A549 (cell line): Measurements from ENCODE around the gene ZNF335. TPM values are rescaled to one million over a fixed set of nuclear protein-coding genes. Genes with fewer than 3 reads are reported as not detected.

ENCODE experiments used
- ATAC-seq, 2 experiments: fragments of 200-7000 bp in 1 of 2; fragments of >200 bp in 1 of 2; cut with Nextera tagmentation in 1 of 2; cut with Tn5 transposase in 1 of 2; 3 replicates each; pipeline versions ENCODE4 v1.8.0 to v1.9.1; 2018 to 2020; ENCODE audit warnings: mild to moderate bottlenecking in 1 of 2, moderate library complexity in 1 of 2
- CTCF ChIA-PET: fragments of 300-600 bp; sonication (Branson Sonifier 250); formaldehyde crosslinking; extraction: SDS; loops from one replicate; lab custom pipeline; 2021; ENCODE audit warnings: antibody characterized with exemption, inconsistent platforms; lab: Yijun Ruan, JAX
- POLR2A ChIA-PET: fragments of 350-600 bp; formaldehyde crosslinking; extraction: SDS; loops from one replicate; lab custom pipeline; 2021; ENCODE audit warnings: antibody characterized with exemption, inconsistent platforms; lab: Yijun Ruan, JAX
- DNase-seq, 2 experiments: peaks; one replicate each; pipeline versions ENCODE4 v3.0.0 to v3.0.0-alpha.2; 2011 to 2016; ENCODE audit warnings: low read depth in 1 of 2, low spot score in 1 of 2
- FAIRE-seq: peaks from 2 replicates; lab custom pipeline; 2011; peaks lifted over from hg19 to GRCh38; lab: Jason Lieb, UNC
- H3K27ac ChIP-seq, 2 experiments: fragments of >200 bp; sonication (Bioruptor Twin); formaldehyde crosslinking; 3 replicates each; pipeline ENCODE4 v1.5.1; 2016 to 2017
- H3K4me1 ChIP-seq: fragments of >200 bp; sonication (Bioruptor Twin); formaldehyde crosslinking; 3 replicates; pipeline ENCODE4 v1.6.1; 2016
- H3K4me2 ChIP-seq: fragments of >200 bp; sonication (Bioruptor Twin); formaldehyde crosslinking; 3 replicates; pipeline ENCODE4 v1.6.1; 2016
- H3K4me3 ChIP-seq: fragments of >200 bp; sonication (Bioruptor Twin); formaldehyde crosslinking; 3 replicates; pipeline ENCODE4 v1.5.1; 2016
- H3K9me3 ChIP-seq: fragments of >200 bp; sonication (Bioruptor Twin); formaldehyde crosslinking; 3 replicates; pipeline ENCODE4 v1.6.1; 2016
- BHLHE40 ChIP-seq: IDR thresholded peaks from 2 replicates; pipeline ENCODE4 v1.6.1; 2012; ENCODE audit warnings: low read depth, low read length, inconsistent platforms
- CBX2 ChIP-seq: fragments of 200-600 bp; sonication (generic); IDR thresholded peaks from 2 replicates; pipeline ENCODE4 v1.6.1; 2016; ENCODE audit warnings: low read depth, mild to moderate bottlenecking, borderline replicate concordance
- EHF ChIP-seq: fragments of 250-450 bp; sonication (Bioruptor Pico); IDR thresholded peaks from 2 replicates; pipeline ENCODE4 v1.5.0; 2020; ENCODE audit warnings: mild to moderate bottlenecking
- GATA3 ChIP-seq: IDR thresholded peaks from 2 replicates; pipeline ENCODE4 v1.6.1; 2012; ENCODE audit warnings: borderline replicate concordance
- HOXB13 ChIP-seq: fragments of 250-450 bp; sonication (Bioruptor Pico); IDR thresholded peaks from 2 replicates; pipeline ENCODE4 v1.5.0; 2020; ENCODE audit warnings: low read depth, mild to moderate bottlenecking, moderate library complexity
- HOXB5 ChIP-seq: fragments of 250-450 bp; sonication (Bioruptor Pico); IDR thresholded peaks from 2 replicates; pipeline ENCODE4 v1.5.0; 2020; ENCODE audit warnings: mild to moderate bottlenecking, moderate library complexity
- JUN ChIP-seq, 2 experiments: fragments of >200 bp; sonication (Bioruptor Twin); formaldehyde crosslinking; IDR thresholded peaks; 2 replicates in 1 of 2; 3 replicates in 1 of 2; pipeline ENCODE4 v1.6.1; 2016 to 2017
- KDM5A ChIP-seq: fragments of 200-600 bp; sonication (generic); IDR thresholded peaks from 2 replicates; pipeline ENCODE4 v1.6.1; 2016; ENCODE audit warnings: antibody characterized with exemption, mild to moderate bottlenecking
- MYC ChIP-seq: IDR thresholded peaks from 2 replicates; pipeline ENCODE4 v1.6.1; 2012; ENCODE audit warnings: mild to moderate bottlenecking, inconsistent platforms, low read length, improper control_type of control experiment, borderline replicate concordance
- NR3C1 ChIP-seq: fragments of >200 bp; sonication (Bioruptor Twin); formaldehyde crosslinking; IDR thresholded peaks from 3 replicates; pipeline ENCODE4 v1.6.1; 2017
- PHF8 ChIP-seq: fragments of 200-600 bp; sonication (generic); IDR thresholded peaks from 2 replicates; pipeline ENCODE4 v1.6.1; 2016; ENCODE audit warnings: low read depth, mild to moderate bottlenecking, antibody characterized with exemption, moderate library complexity, borderline replicate concordance
- POLR2A ChIP-seq: IDR thresholded peaks from 2 replicates; pipeline ENCODE4 v1.6.1; 2012; ENCODE audit warnings: mild to moderate bottlenecking, low read length
- POLR2AphosphoS2 ChIP-seq: conservative IDR thresholded peaks from 2 replicates; pipeline ENCODE4 v1.6.1; 2012; ENCODE audit warnings: low read length, improper control_type of control experiment, inconsistent platforms
- RAD21 ChIP-seq, 2 experiments: fragments of >200 bp in 1 of 2; sonication (Bioruptor Twin) in 1 of 2; formaldehyde crosslinking in 1 of 2; IDR thresholded peaks in 1 of 2; conservative IDR thresholded peaks in 1 of 2; 2 replicates in 1 of 2; 3 replicates in 1 of 2; pipeline ENCODE4 v1.6.1; 2012 to 2018; ENCODE audit warnings: inconsistent platforms in 1 of 2
- RNF2 ChIP-seq: fragments of 200-600 bp; sonication (generic); IDR thresholded peaks from 2 replicates; pipeline ENCODE4 v1.6.1; 2016; ENCODE audit warnings: low read depth, mild to moderate bottlenecking, antibody characterized with exemption, moderate library complexity, borderline replicate concordance
- SREBF2 ChIP-seq: fragments of 450-650 bp; IDR thresholded peaks from 2 replicates; pipeline ENCODE4 v1.6.1; 2014; ENCODE audit warnings: mild to moderate bottlenecking, moderate library complexity
- WGBS: methylation state at CpG from one replicate; pipeline ENCODE4 v1.1.6; 2017; ENCODE audit errors: missing lambda C conversion rate; 5-methylcytosine and 5-hydroxymethylcytosine counted together
- polyA plus RNA-seq, 4 experiments: library from polyadenylated mRNA; depleted of rRNA in 3 of 4; stranded (reverse); fragments of >200 nt; fragmentation: RNase III in 1 of 4; extraction: RNeasy Plus Mini Kit Qiagen cat#74134 plus additional on column Dnase treatment in 1 of 4; gene quantifications; 2 replicates in 3 of 4; 3 replicates in 1 of 4; pipeline ENCODE4 v1.2.3, GENCODE V29; 2011 to 2017
- TF ChIP-seq, protein P1 (sequence below): fragments of >200 bp; sonication (Bioruptor Twin); formaldehyde crosslinking; IDR thresholded peaks from 3 replicates; pipeline ENCODE4 v1.5.1; 2016
- TF ChIP-seq, protein P2 (sequence below): fragments of >200 bp; sonication (Bioruptor Twin); formaldehyde crosslinking; IDR thresholded peaks from 3 replicates; pipeline ENCODE4 v1.6.1; 2016
- TF ChIP-seq, protein P3 (sequence below): fragments of 150-350 bp; IDR thresholded peaks from 2 replicates; pipeline ENCODE4 v1.6.1; 2014; ENCODE audit warnings: low read depth, mild to moderate bottlenecking, low read length
- TF ChIP-seq, protein P4 (sequence below): fragments of 450-650 bp; IDR thresholded peaks from 2 replicates; pipeline ENCODE4 v1.6.1; 2014; ENCODE audit warnings: antibody characterized with exemption
- TF ChIP-seq, protein P5 (sequence below): fragments of >200 bp; sonication (Bioruptor Twin); formaldehyde crosslinking; IDR thresholded peaks from 2 replicates; pipeline ENCODE4 v1.6.1; 2016
- TF ChIP-seq, protein P6 (sequence below): IDR thresholded peaks from 2 replicates; pipeline ENCODE4 v1.6.1; 2012

The ZNF335 gene
- polyA plus RNA-seq, 2 of the 4 experiments (the other 2 are of a cell fraction): 7.3 to 9.3 TPM

DNA sequence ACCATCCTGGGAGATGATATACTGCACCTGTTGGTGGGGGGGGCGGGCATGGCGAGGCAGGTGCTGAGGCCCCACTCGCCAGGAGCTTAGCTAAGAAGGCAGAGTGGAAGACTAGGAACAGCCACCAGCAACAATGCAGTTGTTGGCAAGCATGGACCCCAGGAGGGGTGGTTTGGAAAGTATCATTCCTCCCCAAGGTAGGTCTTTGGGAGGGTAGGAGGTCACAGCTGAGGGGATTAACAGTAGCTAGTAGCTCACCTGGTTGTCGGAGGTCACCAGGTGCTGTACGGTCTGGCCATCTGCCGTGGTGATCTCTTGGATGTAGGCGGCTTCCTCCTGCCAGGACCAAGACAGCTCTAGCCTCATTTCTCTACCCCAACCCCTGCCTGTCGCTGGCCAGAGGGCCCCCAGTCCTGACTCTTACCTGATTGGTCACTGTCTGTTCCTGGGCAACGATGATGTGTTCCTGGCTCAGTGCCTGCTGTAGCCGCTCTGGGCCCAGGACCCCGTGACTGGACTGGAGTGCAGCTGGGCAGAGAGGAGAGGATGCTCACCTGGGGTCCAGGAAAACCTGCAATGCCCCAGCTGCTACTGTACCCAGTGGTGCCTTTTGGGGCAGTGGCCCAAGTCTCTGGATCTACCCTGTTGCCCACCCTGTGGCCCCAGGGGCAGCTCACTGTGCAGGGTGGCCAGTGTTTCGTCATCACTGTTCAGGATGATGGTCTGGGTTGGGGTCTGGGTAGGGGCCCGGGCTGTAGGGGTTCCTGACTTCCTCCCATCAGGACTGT is 22.3 kb downstream of the ZNF335 start:
- CTCF ChIA-PET: interaction anchor here (1.3 to 21.4 kb wide), 2 partner anchors 17 to 59 kb away, joined by 3 to 358 read pairs; partner anchors contain the start of gene ZNF335
- peaks cover under 1% of the 10 kb centered on the region; the same call in 1 of the 3 replicates for H3K4me1 ChIP-seq
- no peaks in the 10 kb centered on the region for H3K9me3 ChIP-seq
- no peak for DNase-seq
- POLR2A ChIA-PET: interaction anchor here (1.6 to 3.2 kb wide), 2 partner anchors 10 to 15 kb away, joined by 4 to 13 read pairs; partner anchors contain the start of gene PCIF1
- TF ChIP-seq GATA3: no peak
- TF ChIP-seq POLR2AphosphoS2: 0 out of 2 replicates have a peak, but pooled peaks have one; percentile 59
- H3K27ac ChIP-seq: no peak overlapping the region
- FAIRE-seq: no peak
- H3K4me2 ChIP-seq: no peak overlapping the region
- ATAC-seq: no peak; a peak in 1 of 6 replicates
- 90% methylated on average over 12 of the region's 13 CpGs for WGBS
- H3K4me3 ChIP-seq: no peak overlapping the region

DNA sequence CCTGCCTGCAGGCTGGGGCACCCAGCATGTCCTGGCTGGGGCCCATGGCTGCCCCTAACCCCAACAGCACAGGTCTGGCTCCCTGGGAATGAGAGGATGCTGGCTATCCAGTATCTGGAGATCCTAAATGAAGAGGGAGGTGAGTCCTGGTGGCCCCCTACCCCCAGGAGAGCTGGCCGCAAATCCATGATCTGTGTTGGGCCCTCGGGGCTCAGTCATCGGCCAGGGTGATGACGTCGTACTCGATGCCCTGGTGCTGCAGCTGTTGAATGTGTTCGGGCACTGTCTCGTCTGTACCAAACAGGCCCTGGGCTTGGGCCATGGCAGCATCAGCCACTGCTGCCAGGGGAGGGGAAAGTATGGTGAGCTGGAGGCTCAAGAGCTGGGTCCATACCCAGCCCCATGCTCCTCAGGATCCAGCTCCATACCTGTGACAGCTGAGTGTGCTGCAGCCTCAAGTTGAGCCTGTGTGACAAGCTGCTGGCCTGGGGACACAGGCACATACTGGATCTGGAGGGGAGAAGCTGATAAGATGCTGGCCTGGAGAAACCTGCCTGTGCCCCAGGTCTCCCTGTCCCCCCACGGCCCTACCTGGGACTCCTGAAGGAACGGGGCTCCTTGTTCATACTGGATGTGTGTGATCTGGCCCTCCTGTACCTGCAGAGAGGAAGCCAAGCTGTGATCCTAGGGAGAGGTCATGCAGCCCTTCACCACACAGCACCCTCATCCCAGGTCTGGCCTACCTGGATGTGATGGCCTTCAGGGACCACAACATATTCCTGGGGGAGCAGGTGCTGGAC is 23.1 kb downstream of the ZNF335 start:
- TF ChIP-seq SREBF2: no peak
- TF ChIP-seq POLR2A: no peak
- ChIA-PET CTCF (interaction anchor here (1.3 to 21.4 kb wide), 5 partner anchors 8 to 150 kb away, joined by 3 to 358 read pairs (median 6); partner anchors contain the start of gene ZNF335), POLR2A (interaction anchor here (0.7 to 3.2 kb wide), 4 partner anchors 9 to 24 kb away, joined by 3 to 13 read pairs (median 4); partner anchors contain the start of gene PCIF1)
- Histone ChIP-seq H3K4me2 (no peak overlapping the region), H3K4me3 (no peak overlapping the region), H3K4me1 (peaks cover 8% of the 10 kb centered on the region), H3K27ac (no peak overlapping the region), H3K9me3 (no peaks in the 10 kb centered on the region)
- no peak for DNase-seq
- FAIRE-seq: no peak
- WGBS: 90% methylated on average over 10 of the region's 10 CpGs
- peak in 1 of 2 experiments; percentile 1; a peak in 1 of 6 replicates for ATAC-seq

DNA sequence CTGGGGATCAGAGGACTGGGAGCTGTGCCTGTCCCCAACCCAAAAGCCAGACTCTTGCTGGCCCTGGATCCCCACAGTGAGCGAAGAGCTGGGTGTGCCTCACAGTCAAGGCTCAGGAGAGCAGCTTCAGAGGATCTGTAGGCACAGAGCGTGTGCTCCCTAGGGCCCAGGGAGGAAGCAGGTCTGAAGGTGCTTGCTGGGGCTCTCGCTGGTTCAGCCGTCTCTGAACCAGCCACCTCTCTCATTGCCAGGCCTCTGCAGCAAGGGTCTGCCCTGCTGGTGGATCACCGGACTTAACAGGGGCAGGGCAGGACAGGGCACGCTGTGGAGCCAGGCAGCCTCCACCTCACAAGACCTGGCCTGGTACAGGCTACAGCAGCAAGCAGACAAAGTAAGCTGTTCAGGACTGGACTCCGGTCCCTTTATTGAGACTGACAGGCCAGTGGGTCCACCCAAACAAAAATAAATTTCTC is 23.7 kb downstream of the ZNF335 start:
- TF ChIP-seq, protein P1, sequence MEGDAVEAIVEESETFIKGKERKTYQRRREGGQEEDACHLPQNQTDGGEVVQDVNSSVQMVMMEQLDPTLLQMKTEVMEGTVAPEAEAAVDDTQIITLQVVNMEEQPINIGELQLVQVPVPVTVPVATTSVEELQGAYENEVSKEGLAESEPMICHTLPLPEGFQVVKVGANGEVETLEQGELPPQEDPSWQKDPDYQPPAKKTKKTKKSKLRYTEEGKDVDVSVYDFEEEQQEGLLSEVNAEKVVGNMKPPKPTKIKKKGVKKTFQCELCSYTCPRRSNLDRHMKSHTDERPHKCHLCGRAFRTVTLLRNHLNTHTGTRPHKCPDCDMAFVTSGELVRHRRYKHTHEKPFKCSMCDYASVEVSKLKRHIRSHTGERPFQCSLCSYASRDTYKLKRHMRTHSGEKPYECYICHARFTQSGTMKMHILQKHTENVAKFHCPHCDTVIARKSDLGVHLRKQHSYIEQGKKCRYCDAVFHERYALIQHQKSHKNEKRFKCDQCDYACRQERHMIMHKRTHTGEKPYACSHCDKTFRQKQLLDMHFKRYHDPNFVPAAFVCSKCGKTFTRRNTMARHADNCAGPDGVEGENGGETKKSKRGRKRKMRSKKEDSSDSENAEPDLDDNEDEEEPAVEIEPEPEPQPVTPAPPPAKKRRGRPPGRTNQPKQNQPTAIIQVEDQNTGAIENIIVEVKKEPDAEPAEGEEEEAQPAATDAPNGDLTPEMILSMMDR: no peak
- TF ChIP-seq, protein P2, sequence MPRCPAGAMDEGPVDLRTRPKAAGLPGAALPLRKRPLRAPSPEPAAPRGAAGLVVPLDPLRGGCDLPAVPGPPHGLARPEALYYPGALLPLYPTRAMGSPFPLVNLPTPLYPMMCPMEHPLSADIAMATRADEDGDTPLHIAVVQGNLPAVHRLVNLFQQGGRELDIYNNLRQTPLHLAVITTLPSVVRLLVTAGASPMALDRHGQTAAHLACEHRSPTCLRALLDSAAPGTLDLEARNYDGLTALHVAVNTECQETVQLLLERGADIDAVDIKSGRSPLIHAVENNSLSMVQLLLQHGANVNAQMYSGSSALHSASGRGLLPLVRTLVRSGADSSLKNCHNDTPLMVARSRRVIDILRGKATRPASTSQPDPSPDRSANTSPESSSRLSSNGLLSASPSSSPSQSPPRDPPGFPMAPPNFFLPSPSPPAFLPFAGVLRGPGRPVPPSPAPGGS: no peak
- TF ChIP-seq EHF (CRISPR knock-in tag) (no peak), HOXB5 (CRISPR knock-in tag) (no peak), HOXB13 (CRISPR knock-in tag) (no peak), MYC (no peak), NR3C1 (no peak), GATA3 (no peak), PHF8 (no peak), KDM5A (no peak), BHLHE40 (no peak), CBX2 (no peak), JUN (IDR thresholded peaks at IDR 0.05) (no peak), RAD21 (conservative IDR thresholded peaks at IDR 0.05 in 1 of 2, IDR thresholded peaks at IDR 0.05 in 1 of 2) (no peak), RNF2 (no peak)
- TF ChIP-seq, protein P3, sequence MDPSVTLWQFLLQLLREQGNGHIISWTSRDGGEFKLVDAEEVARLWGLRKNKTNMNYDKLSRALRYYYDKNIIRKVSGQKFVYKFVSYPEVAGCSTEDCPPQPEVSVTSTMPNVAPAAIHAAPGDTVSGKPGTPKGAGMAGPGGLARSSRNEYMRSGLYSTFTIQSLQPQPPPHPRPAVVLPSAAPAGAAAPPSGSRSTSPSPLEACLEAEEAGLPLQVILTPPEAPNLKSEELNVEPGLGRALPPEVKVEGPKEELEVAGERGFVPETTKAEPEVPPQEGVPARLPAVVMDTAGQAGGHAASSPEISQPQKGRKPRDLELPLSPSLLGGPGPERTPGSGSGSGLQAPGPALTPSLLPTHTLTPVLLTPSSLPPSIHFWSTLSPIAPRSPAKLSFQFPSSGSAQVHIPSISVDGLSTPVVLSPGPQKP: no peak
- TF ChIP-seq, protein P4, sequence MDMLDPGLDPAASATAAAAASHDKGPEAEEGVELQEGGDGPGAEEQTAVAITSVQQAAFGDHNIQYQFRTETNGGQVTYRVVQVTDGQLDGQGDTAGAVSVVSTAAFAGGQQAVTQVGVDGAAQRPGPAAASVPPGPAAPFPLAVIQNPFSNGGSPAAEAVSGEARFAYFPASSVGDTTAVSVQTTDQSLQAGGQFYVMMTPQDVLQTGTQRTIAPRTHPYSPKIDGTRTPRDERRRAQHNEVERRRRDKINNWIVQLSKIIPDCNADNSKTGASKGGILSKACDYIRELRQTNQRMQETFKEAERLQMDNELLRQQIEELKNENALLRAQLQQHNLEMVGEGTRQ: no peak
- TF ChIP-seq, protein P5, sequence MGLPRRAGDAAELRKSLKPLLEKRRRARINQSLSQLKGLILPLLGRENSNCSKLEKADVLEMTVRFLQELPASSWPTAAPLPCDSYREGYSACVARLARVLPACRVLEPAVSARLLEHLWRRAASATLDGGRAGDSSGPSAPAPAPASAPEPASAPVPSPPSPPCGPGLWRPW: no peak
- TF ChIP-seq, protein P6, sequence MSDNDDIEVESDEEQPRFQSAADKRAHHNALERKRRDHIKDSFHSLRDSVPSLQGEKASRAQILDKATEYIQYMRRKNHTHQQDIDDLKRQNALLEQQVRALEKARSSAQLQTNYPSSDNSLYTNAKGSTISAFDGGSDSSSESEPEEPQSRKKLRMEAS: no peak
- TF ChIP-seq, all 56 proteins: peak for 0
- Histone ChIP-seq H3K27ac (no peak overlapping the region), H3K9me3 (no peaks in the 10 kb centered on the region), H3K4me2 (no peak overlapping the region), H3K4me1 (peaks cover 15% of the 10 kb centered on the region), H3K4me3 (no peak overlapping the region)
- no peak for DNase-seq
- ChIA-PET CTCF (interaction anchor here (1.4 to 21.4 kb wide), 4 partner anchors 9 to 149 kb away, joined by 5 to 358 read pairs (median 8); partner anchors contain the start of gene ZNF335), POLR2A (interaction anchor here (0.7 to 3.2 kb wide), 4 partner anchors 8 to 24 kb away, joined by 3 to 13 read pairs (median 4); partner anchors contain the start of gene PCIF1)
- FAIRE-seq: no peak
- ATAC-seq: peak; percentile 2 to 12; a peak in 3 of 6 replicates
- WGBS: 92% methylated on average over 3 of the region's 7 CpGs
